ENCODE data around the gene NME5. TPM values are rescaled to one million over a fixed set of nuclear protein-coding genes. Genes with fewer than 3 reads are reported as not detected.

NME5 gene
- total and polyA plus RNA-seq, 7 donors = 0.31 to 1.2 (median 0.86) TPM

DNA sequence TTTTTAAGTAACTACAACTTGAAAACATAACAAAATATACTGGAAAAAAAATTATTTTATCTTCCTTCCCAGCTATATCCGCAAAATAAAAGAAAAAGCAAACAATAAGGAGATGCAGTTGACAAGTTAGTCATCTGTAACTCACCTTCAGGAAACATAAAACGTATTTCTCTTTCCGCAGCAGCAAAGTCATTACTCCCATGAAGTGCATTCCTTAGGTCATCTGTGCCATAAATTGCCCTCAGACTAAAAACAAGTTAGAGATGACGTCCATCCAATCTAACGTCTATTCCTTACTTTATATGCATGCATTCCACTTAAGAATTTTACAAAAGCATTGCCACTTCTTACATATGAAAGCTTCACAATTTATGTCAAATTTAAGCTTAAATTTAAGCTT is 10.9 kb downstream of the NME5 start:
- whole genome bisulfite sequencing, 3 donors = 33 to 34% (median 33%) methylated on average over 5 of the region's 5 CpGs
- no peaks in the 10 kb centered on the region for H3K9me3 ChIP-seq
- no peaks in the 10 kb centered on the region for H3K36me3 ChIP-seq (ENCODE audit: insufficient read depth in 1 of 2, low read depth in 1 of 2)
- DNase-seq (no peak), ATAC-seq (no peak)
- no peaks in the 10 kb centered on the region for H3K4me1 ChIP-seq
- no peak overlapping the region for H3K27ac ChIP-seq
- H3K4me3 ChIP-seq = no peak overlapping the region
- TF ChIP-seq, protein P1, sequence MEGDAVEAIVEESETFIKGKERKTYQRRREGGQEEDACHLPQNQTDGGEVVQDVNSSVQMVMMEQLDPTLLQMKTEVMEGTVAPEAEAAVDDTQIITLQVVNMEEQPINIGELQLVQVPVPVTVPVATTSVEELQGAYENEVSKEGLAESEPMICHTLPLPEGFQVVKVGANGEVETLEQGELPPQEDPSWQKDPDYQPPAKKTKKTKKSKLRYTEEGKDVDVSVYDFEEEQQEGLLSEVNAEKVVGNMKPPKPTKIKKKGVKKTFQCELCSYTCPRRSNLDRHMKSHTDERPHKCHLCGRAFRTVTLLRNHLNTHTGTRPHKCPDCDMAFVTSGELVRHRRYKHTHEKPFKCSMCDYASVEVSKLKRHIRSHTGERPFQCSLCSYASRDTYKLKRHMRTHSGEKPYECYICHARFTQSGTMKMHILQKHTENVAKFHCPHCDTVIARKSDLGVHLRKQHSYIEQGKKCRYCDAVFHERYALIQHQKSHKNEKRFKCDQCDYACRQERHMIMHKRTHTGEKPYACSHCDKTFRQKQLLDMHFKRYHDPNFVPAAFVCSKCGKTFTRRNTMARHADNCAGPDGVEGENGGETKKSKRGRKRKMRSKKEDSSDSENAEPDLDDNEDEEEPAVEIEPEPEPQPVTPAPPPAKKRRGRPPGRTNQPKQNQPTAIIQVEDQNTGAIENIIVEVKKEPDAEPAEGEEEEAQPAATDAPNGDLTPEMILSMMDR (IDR thresholded peaks at IDR 0.05) = no peak
- intact Hi-C loops (cut with DNase I) = no loop called here
- H3K27me3 ChIP-seq (ENCODE audit: insufficient read depth in 3 of 3, low read length in 2 of 3) = no peaks in the 10 kb centered on the region

DNA sequence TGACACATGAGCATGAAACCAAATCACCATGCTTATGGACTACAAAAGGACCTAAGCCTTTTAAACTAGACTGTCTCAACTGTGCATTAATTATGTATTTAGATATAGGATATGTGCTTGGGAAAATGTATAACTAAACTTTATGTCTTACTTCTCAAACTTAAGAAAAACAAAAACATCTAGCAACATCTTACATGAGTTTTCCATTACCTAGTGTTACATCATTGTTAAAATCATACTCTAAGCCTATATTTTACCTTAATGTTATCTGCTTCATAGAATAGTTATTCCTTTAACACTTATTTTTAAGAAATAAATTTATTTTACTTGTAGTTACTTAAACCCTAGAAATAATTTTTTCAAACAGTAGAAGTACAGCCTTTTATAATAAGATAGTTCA is 24.0 kb downstream of the NME5 start:
- DNase-seq (no peak), ATAC-seq (no peak)
- H3K9me3 ChIP-seq = no peaks in the 10 kb centered on the region
- no peak overlapping the region for H3K4me3 ChIP-seq
- intact Hi-C loops (cut with DNase I) = no loop called here
- TF ChIP-seq, protein P1 (IDR thresholded peaks at IDR 0.05) = no peak
- no peak overlapping the region for H3K27ac ChIP-seq
- peaks cover 0 to 3% (median 0%) of the 10 kb centered on the region in 3 donors for H3K27me3 ChIP-seq (ENCODE audit: insufficient read depth in 3 of 3, low read length in 2 of 3)
- H3K4me1 ChIP-seq = no peaks in the 10 kb centered on the region
- no peaks in the 10 kb centered on the region for H3K36me3 ChIP-seq (ENCODE audit: insufficient read depth in 1 of 2, low read depth in 1 of 2)

DNA sequence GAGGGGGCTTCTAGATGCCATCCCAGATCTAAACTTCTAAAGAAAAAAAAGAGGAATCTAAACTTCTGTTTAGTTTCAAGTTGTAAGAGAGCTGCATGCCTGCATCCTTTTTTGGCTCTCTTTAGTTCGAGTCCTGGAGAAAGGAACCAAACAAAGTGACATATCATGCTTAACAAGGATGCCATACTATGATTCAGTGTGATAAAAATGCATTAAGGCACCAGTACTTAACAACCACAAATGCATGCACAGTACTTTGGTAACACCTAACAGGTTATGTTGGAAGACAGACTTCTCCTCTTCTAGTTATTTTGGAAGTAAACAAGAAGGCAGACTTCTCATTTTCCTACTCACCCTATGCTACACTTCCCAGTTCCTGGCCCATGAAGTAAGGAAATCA is 27.3 kb downstream of the NME5 start:
- no peak for ATAC-seq
- H3K27me3 ChIP-seq (ENCODE audit: insufficient read depth in 3 of 3, low read length in 2 of 3) = peaks cover 0 to 3% (median 0%) of the 10 kb centered on the region in 3 donors
- WGBS, 3 donors = 46 to 68% (median 47%) methylated on average over 1 of the region's 1 CpG
- no peaks in the 10 kb centered on the region for H3K36me3 ChIP-seq (ENCODE audit: insufficient read depth in 1 of 2, low read depth in 1 of 2)
- no peak overlapping the region for H3K27ac ChIP-seq
- no peak for DNase-seq
- H3K4me3 ChIP-seq = no peak overlapping the region
- H3K4me1 ChIP-seq = no peaks in the 10 kb centered on the region
- intact Hi-C loops (cut with DNase I) = no loop called here
- no peaks in the 10 kb centered on the region for H3K9me3 ChIP-seq
- TF ChIP-seq, protein P1 (IDR thresholded peaks at IDR 0.05) = no peak

DNA sequence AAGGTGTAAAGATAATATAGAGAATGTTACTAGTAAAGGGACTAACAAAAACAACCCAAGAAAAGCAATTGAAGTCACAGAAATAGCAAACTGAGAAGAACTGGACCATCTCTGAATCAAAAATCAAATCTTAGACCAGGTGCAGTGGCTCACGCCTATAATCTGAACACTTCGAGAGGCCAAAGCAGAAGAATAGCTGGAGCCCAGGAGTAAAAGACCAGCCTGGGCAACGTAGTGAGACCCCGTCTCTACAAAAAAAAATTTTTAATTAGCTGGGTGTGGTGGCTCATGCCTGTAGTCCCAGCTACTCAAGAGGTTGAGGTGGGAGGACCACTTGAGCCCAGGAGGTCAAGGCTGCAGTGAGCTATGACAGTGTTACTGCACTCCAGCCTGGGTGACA is 28.0 kb downstream of the NME5 start:
- Histone ChIP-seq H3K36me3 (ENCODE audit: insufficient read depth in 1 of 2, low read depth in 1 of 2) (no peaks in the 10 kb centered on the region), H3K27ac (no peak overlapping the region), H3K27me3 (ENCODE audit: insufficient read depth in 3 of 3, low read length in 2 of 3) (peaks cover 0 to 3% (median 0%) of the 10 kb centered on the region in 3 donors), H3K4me1 (no peaks in the 10 kb centered on the region), H3K9me3 (no peaks in the 10 kb centered on the region), H3K4me3 (no peak overlapping the region)
- TF ChIP-seq, protein P1 (IDR thresholded peaks at IDR 0.05) = no peak
- intact Hi-C loops (cut with DNase I) = no loop called here
- 67 to 78% (median 67%) methylated on average over 4 of the region's 4 CpGs for WGBS, 3 donors
- no peak for DNase-seq
- ATAC-seq = no peak

DNA sequence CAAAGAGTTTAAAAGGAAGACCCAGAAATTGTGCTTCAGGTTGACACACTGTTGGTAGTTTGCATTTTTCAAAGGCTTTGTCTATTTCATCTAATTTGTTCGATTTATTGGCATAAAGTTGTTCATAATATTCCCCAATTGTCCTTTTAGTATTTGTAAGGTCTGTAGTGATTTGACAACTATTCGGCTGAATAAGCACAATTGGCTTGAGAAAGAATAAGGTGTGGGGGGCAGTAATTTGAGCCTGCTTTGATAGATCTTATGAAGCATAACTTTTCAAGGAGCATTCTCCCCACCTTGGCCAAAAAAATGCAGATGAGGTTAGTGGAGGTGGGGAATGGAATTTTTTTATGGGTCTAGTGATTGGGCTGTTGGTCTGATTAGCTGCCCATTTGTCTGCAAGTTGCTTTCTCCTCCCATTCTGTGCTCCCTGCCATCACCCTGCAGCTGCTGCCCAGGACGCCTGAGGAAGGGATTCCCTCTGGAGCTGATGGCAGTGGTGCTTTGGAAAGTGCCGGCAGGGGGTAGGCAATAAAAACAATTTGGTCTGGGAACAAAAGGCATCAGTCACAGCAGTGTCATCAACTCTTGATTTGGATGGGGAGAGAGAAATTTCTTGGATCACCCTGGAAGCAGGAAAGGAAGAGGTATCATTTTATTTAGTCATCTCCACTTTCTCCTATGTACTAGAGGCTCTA is 28.8 kb downstream of the NME5 start:
- peaks cover 0 to 3% (median 0%) of the 10 kb centered on the region in 3 donors for H3K27me3 ChIP-seq (ENCODE audit: insufficient read depth in 3 of 3, low read length in 2 of 3)
- DNase-seq (no peak), ATAC-seq (no peak)
- 27 to 36% (median 33%) methylated on average over 4 of the region's 4 CpGs for WGBS, 3 donors
- H3K4me3 ChIP-seq = no peak overlapping the region
- H3K9me3 ChIP-seq = no peaks in the 10 kb centered on the region
- H3K27ac ChIP-seq = no peak overlapping the region
- TF ChIP-seq, protein P1 (IDR thresholded peaks at IDR 0.05) = no peak
- no peaks in the 10 kb centered on the region for H3K4me1 ChIP-seq
- intact Hi-C loops (cut with DNase I) = no loop called here
- H3K36me3 ChIP-seq (ENCODE audit: insufficient read depth in 1 of 2, low read depth in 1 of 2) = no peaks in the 10 kb centered on the region
